H7 (cell line): ENCODE measurements around the gene TCERG1L. TPM values are rescaled to one million over a fixed set of nuclear protein-coding genes. Genes with fewer than 3 reads are reported as not detected.
"Not testable (repeated sequence)": the region's sequence is repeated elsewhere in the genome, so short reads cannot be mapped to it uniquely, and the experiment has no call there.

Experiments used
- DNase-seq: peaks from one replicate; pipeline ENCODE4 v3.0.0; 2012
- H3K27me3 ChIP-seq: 2 replicates; pipeline ENCODE4 v1.6.0; 2011; ENCODE audit warnings: mild to moderate bottlenecking, low read length; ENCODE audit not compliant: control insufficient read depth, insufficient read depth
- H3K36me3 ChIP-seq: replicated peaks from 2 replicates; pipeline ENCODE4 v1.5.1; 2011; ENCODE audit warnings: low read length; ENCODE audit not compliant: control insufficient read depth, insufficient read depth
- H3K4me3 ChIP-seq: 2 replicates; pipeline ENCODE4 v1.5.1; 2011; ENCODE audit warnings: low read depth, mild to moderate bottlenecking, control low read depth, low read length, moderate library complexity; ENCODE audit not compliant: insufficient read depth
- total RNA-seq: library from RNA; depleted of rRNA; stranded (reverse); fragments of >200 nt; shearing (Covaris generic); gene quantifications from 2 replicates; pipeline ENCODE4 v1.2.3, GENCODE V29; 2014

The TCERG1L gene
- total RNA-seq, 1 experiment from 2014 or later = 5.4 TPM

- no peaks in the 10 kb centered on the region for H3K27me3 ChIP-seq
- no peak overlapping the region for H3K4me3 ChIP-seq
- no peaks in the 10 kb centered on the region for H3K36me3 ChIP-seq
- DNase-seq = no peak
Observed at GRCh38 chr10:131137223-131137622, 174.3 kb downstream of the TCERG1L start.

- H3K36me3 ChIP-seq, H3K4me3 ChIP-seq, DNase-seq, H3K27me3 ChIP-seq: not testable (repeated sequence)
Observed at GRCh38 chr10:131136336-131136735, 175.2 kb downstream of the TCERG1L start.

- no peaks in the 10 kb centered on the region for H3K27me3 ChIP-seq
- no peak overlapping the region for H3K4me3 ChIP-seq
- no peak for DNase-seq
- no peaks in the 10 kb centered on the region for H3K36me3 ChIP-seq
Observed at GRCh38 chr10:131135716-131136115, 175.8 kb downstream of the TCERG1L start.

- H3K27me3 ChIP-seq = no peaks in the 10 kb centered on the region
- no peak for DNase-seq
- H3K36me3 ChIP-seq = no peaks in the 10 kb centered on the region
- no peak overlapping the region for H3K4me3 ChIP-seq
Observed at GRCh38 chr10:131134651-131135050, 176.9 kb downstream of the TCERG1L start.

GRCh38 chr10:131134001-131134576 is 177.4 kb downstream of the TCERG1L start:
- no peak overlapping the region for H3K4me3 ChIP-seq
- no peaks in the 10 kb centered on the region for H3K27me3 ChIP-seq
- no peaks in the 10 kb centered on the region for H3K36me3 ChIP-seq
- DNase-seq = no peak

GRCh38 chr10:131132681-131133080 is 178.8 kb downstream of the TCERG1L start:
- no peak for DNase-seq
- Histone ChIP-seq H3K36me3 (no peaks in the 10 kb centered on the region), H3K27me3 (no peaks in the 10 kb centered on the region), H3K4me3 (no peak overlapping the region)

GRCh38 chr10:131131726-131132591 is 179.6 kb downstream of the TCERG1L start:
- DNase-seq = no peak

GRCh38 chr10:131130025-131130424 is 181.5 kb downstream of the TCERG1L start:
- no peaks in the 10 kb centered on the region for H3K27me3 ChIP-seq
- DNase-seq = no peak
- no peak overlapping the region for H3K4me3 ChIP-seq
- no peaks in the 10 kb centered on the region for H3K36me3 ChIP-seq

More at GRCh38 chr10:131131726-131132591, 179.6 kb downstream of the TCERG1L start:
- H3K4me3 ChIP-seq = no peak overlapping the region
- H3K36me3 ChIP-seq = no peaks in the 10 kb centered on the region
- H3K27me3 ChIP-seq = no peaks in the 10 kb centered on the region

- H3K36me3 ChIP-seq = no peaks in the 10 kb centered on the region
- H3K27me3 ChIP-seq = no peaks in the 10 kb centered on the region
- no peak for DNase-seq
- no peak overlapping the region for H3K4me3 ChIP-seq
Observed at GRCh38 chr10:131129544-131129943, 182.0 kb downstream of the TCERG1L start.

- Histone ChIP-seq H3K4me3 (no peak overlapping the region), H3K36me3 (no peaks in the 10 kb centered on the region), H3K27me3 (no peaks in the 10 kb centered on the region)
- DNase-seq = no peak
Observed at GRCh38 chr10:131128731-131129130, 182.8 kb downstream of the TCERG1L start.

GRCh38 chr10:131127610-131128009 is 183.9 kb downstream of the TCERG1L start:
- no peak overlapping the region for H3K4me3 ChIP-seq
- no peak for DNase-seq
- H3K27me3 ChIP-seq = no peaks in the 10 kb centered on the region
- H3K36me3 ChIP-seq = no peaks in the 10 kb centered on the region

- no peaks in the 10 kb centered on the region for H3K27me3 ChIP-seq
- DNase-seq = no peak
- H3K4me3 ChIP-seq = no peak overlapping the region
- H3K36me3 ChIP-seq = no peaks in the 10 kb centered on the region
Observed at GRCh38 chr10:131127138-131127589, 184.4 kb downstream of the TCERG1L start.

GRCh38 chr10:131126321-131127137 is 185.0 kb downstream of the TCERG1L start:
- Histone ChIP-seq H3K4me3 (no peak overlapping the region), H3K36me3 (no peaks in the 10 kb centered on the region), H3K27me3 (no peaks in the 10 kb centered on the region)
- DNase-seq = no peak

- Histone ChIP-seq H3K4me3 (no peak overlapping the region), H3K36me3 (no peaks in the 10 kb centered on the region), H3K27me3 (no peaks in the 10 kb centered on the region)
- DNase-seq = no peak
Observed at GRCh38 chr10:131125511-131126225, 185.9 kb downstream of the TCERG1L start.
